H1 (cell line): Measurements from ENCODE around the gene ARRB1. TPM values are rescaled to one million over a fixed set of nuclear protein-coding genes. Genes with fewer than 3 reads are reported as not detected.

Experiments used
- ASH2L ChIP-seq: fragments of 200-600, 300-600 bp; sonication (generic); IDR thresholded peaks from one replicate; pipeline ENCODE4 v1.7.1; 2017; ENCODE audit warnings: low read length
- BCL11A ChIP-seq, 2 experiments: IDR thresholded peaks; one replicate each; pipeline ENCODE4 v1.6.1; 2011; ENCODE audit warnings: low read depth in 2 of 2, low read length in 2 of 2, mild to moderate bottlenecking in 2 of 2
- BRCA1 ChIP-seq: IDR thresholded peaks from 2 replicates; pipeline ENCODE4 v1.6.1; 2012; ENCODE audit warnings: low read depth, low read length, improper control_type of control experiment
- CBX5 ChIP-seq: fragments of 300-800, 300-1000 bp; sonication (generic); IDR thresholded peaks from 2 replicates; pipeline ENCODE4 v1.7.1; 2016; ENCODE audit warnings: antibody characterized with exemption, low read length, low read depth
- CEBPB ChIP-seq: IDR thresholded peaks from 2 replicates; pipeline ENCODE4 v1.6.1; 2012; ENCODE audit warnings: low read depth, low read length
- KDM4A ChIP-seq: IDR thresholded peaks from one replicate; pipeline ENCODE4 v1.7.1; 2012; ENCODE audit warnings: low read depth, mild to moderate bottlenecking, moderate library complexity, low read length, inconsistent platforms; ENCODE audit not compliant: severe bottlenecking
- KDM5A ChIP-seq: fragments of 200-600 bp; IDR thresholded peaks from 2 replicates; pipeline ENCODE4 v1.7.1; 2012; ENCODE audit warnings: mild to moderate bottlenecking, low read length, inconsistent platforms, mixed read lengths
- SP4 ChIP-seq: IDR thresholded peaks from 2 replicates; pipeline ENCODE4 v1.6.1; 2012; ENCODE audit warnings: low read length, inconsistent platforms
- ZNF274 ChIP-seq: IDR thresholded peaks from 2 replicates; pipeline ENCODE4 v1.7.0; 2012; ENCODE audit warnings: low read length, borderline replicate concordance; ENCODE audit errors: extremely low read depth
- polyA plus RNA-seq, 7 experiments: library from polyadenylated mRNA; depleted of rRNA in 3 of 7; stranded (reverse) in 5 of 7; unstranded in 2 of 7; fragments of >200 nt in 5 of 7; fragments of 200-250 nt in 2 of 7; gene quantifications; 1 replicate in 5 of 7; 2 replicates in 1 of 7; 4 replicates in 1 of 7; pipeline versions ENCODE4 v1.2.1 to v1.2.3, GENCODE V29; 2011 to 2013; ENCODE audit warnings: missing spikeins in 2 of 7, mixed read lengths in 2 of 7
- total RNA-seq: library from RNA; stranded (reverse); fragmentation: NEBNext Ultra II Directional; extraction: Animal tissue kit (Norgen Biotek cat#: 25700); gene quantifications from 2 replicates; pipeline ENCODE4 v1.2.1, GENCODE V29; 2021

The ARRB1 gene
- total and polyA plus RNA-seq, 2 of the 8 experiments (the other 6 are each of a cell fraction or from before 2014, with no cell fraction given) = 9.4 to 31.8 TPM

GRCh38 chr11:75241036-75241905, 110.2 kb downstream of the ARRB1 start (continued):
- no peak for TF ChIP-seq CEBPB
- peak; percentile 66 for TF ChIP-seq KDM4A
- TF ChIP-seq CBX5 = no peak
- TF ChIP-seq ZNF274 = no peak
- TF ChIP-seq KDM5A = no peak
- no peak for TF ChIP-seq SP4
- no peak for TF ChIP-seq BCL11A (IDR thresholded peaks at IDR 0.05; ENCODE audit: low read depth in 2 of 2, low read length in 2 of 2)
- TF ChIP-seq BRCA1 = no peak
- no peak for TF ChIP-seq ASH2L
